IMR-90 (cell line): ENCODE measurements around the gene SLC7A7. TPM values are rescaled to one million over a fixed set of nuclear protein-coding genes. Genes with fewer than 3 reads are reported as not detected.

Experiments used
- ATAC-seq: fragments of 200-7000 bp; cut with Tn5 transposase; 2 replicates; pipeline ENCODE4 v1.9.1; 2020; ENCODE audit warnings: low read depth, mild to moderate bottlenecking, moderate library complexity
- BruUV-seq: library from RNA; stranded (reverse); fragments of 400-500 nt; replicated peaks from 2 replicates; lab custom pipeline; 2021; lab: Mats Ljungman, UMichigan
- CTCF ChIA-PET: fragments of 300-600 bp; formaldehyde crosslinking; extraction: SDS; loops from one replicate; lab custom pipeline; 2021; ENCODE audit warnings: antibody characterized with exemption; lab: Yijun Ruan, JAX
- POLR2A ChIA-PET: fragments of 300-600 bp; sonication (Branson Sonifier 250); formaldehyde crosslinking; loops from one replicate; lab custom pipeline; 2022; ENCODE audit warnings: antibody characterized with exemption; ENCODE audit not compliant: unreplicated experiment; lab: Charles Lee
- DNase-seq: peaks from one replicate; pipeline ENCODE4 v3.0.0; 2013
- H2AFZ ChIP-seq: replicated peaks from 2 replicates; pipeline ENCODE3; 2013; ENCODE audit warnings: low read length, mild to moderate bottlenecking; ENCODE audit not compliant: poor library complexity
- H2AK5ac ChIP-seq: 2 replicates; pipeline ENCODE4 v1.6.1; 2013; ENCODE audit warnings: low read depth, low read length, inconsistent platforms
- H2AK9ac ChIP-seq: replicated peaks from 2 replicates; pipeline ENCODE3; 2013; ENCODE audit warnings: mild to moderate bottlenecking, low read depth, low read length, moderate library complexity; ENCODE audit not compliant: poor library complexity
- H2BK120ac ChIP-seq: 2 replicates; pipeline ENCODE4 v1.6.1; 2013; ENCODE audit warnings: low read depth, low read length, inconsistent platforms
- H2BK15ac ChIP-seq: 3 replicates; pipeline ENCODE4 v1.6.1; 2013; ENCODE audit warnings: low read depth, low read length, inconsistent platforms
- H2BK20ac ChIP-seq: 2 replicates; pipeline ENCODE4 v1.6.1; 2013; ENCODE audit warnings: low read depth, mild to moderate bottlenecking, inconsistent platforms, low read length, moderate library complexity
- H2BK5ac ChIP-seq: 2 replicates; pipeline ENCODE4 v1.6.1; 2013; ENCODE audit warnings: mild to moderate bottlenecking, low read depth, low read length, inconsistent platforms; ENCODE audit not compliant: poor library complexity, severe bottlenecking
- H3K14ac ChIP-seq: replicated peaks from 2 replicates; pipeline ENCODE4 v1.6.1; 2013; ENCODE audit warnings: low read depth, low read length, inconsistent platforms
- H3K18ac ChIP-seq: 2 replicates; pipeline ENCODE4 v1.6.1; 2013; ENCODE audit warnings: low read depth, low read length, control low read depth
- H3K23ac ChIP-seq: 2 replicates; pipeline ENCODE4 v1.6.1; 2013; ENCODE audit warnings: low read depth, low read length, inconsistent platforms
- H3K27ac ChIP-seq: 2 replicates; pipeline ENCODE4 v1.5.1; 2013; ENCODE audit warnings: mild to moderate bottlenecking, control low read depth, low read length; ENCODE audit not compliant: insufficient read depth
- H3K27me3 ChIP-seq: 2 replicates; pipeline ENCODE4 v1.6.1; 2013; ENCODE audit warnings: low read length; ENCODE audit not compliant: control insufficient read depth, insufficient read depth
- H3K36me3 ChIP-seq: 2 replicates; pipeline ENCODE4 v1.6.1; 2013; ENCODE audit warnings: low read length, mixed read lengths; ENCODE audit not compliant: control insufficient read depth, insufficient read depth
- H3K4ac ChIP-seq: 2 replicates; pipeline ENCODE4 v1.6.1; 2013; ENCODE audit warnings: low read depth, low read length, inconsistent platforms
- H3K4me1 ChIP-seq: 2 replicates; pipeline ENCODE4 v1.6.1; 2013; ENCODE audit warnings: low read length, mixed read lengths; ENCODE audit not compliant: control insufficient read depth, insufficient read depth
- H3K4me2 ChIP-seq: 2 replicates; pipeline ENCODE4 v1.6.1; 2013; ENCODE audit warnings: low read depth, mild to moderate bottlenecking, control low read depth, low read length, moderate library complexity
- H3K4me3 ChIP-seq: 2 replicates; pipeline ENCODE4 v1.5.1; 2013; ENCODE audit warnings: low read depth, mild to moderate bottlenecking, control low read depth, low read length, moderate library complexity; ENCODE audit not compliant: insufficient read depth
- H3K56ac ChIP-seq: 2 replicates; pipeline ENCODE4 v1.6.1; 2013; ENCODE audit warnings: low read length, inconsistent platforms; ENCODE audit not compliant: insufficient read depth; ENCODE audit errors: extremely low read depth
- H3K79me1 ChIP-seq, 2 experiments: 2 replicates each; pipeline ENCODE4 v1.6.1; 2013; ENCODE audit warnings: low read length in 2 of 2, inconsistent platforms in 1 of 2, low read depth in 1 of 2
- H3K9ac ChIP-seq: 2 replicates; pipeline ENCODE4 v1.6.1; 2013; ENCODE audit warnings: low read depth, low read length, control low read depth
- H3K9me1 ChIP-seq: 2 replicates; pipeline ENCODE4 v1.6.1; 2013; ENCODE audit warnings: low read length, inconsistent platforms; ENCODE audit not compliant: insufficient read depth
- H3K9me3 ChIP-seq: 2 replicates; pipeline ENCODE4 v1.6.1; 2013; ENCODE audit warnings: low read length; ENCODE audit not compliant: control insufficient read depth, insufficient read depth
- H4K20me1 ChIP-seq: 2 replicates; pipeline ENCODE4 v1.6.1; 2013; ENCODE audit warnings: low read length, inconsistent platforms; ENCODE audit not compliant: insufficient read depth
- H4K5ac ChIP-seq: 2 replicates; pipeline ENCODE4 v1.6.1; 2013; ENCODE audit warnings: mild to moderate bottlenecking, low read depth, low read length, control low read depth
- H4K8ac ChIP-seq, 2 experiments: 2 replicates each; pipeline ENCODE4 v1.6.1; 2013; ENCODE audit warnings: low read depth in 2 of 2, low read length in 2 of 2, control low read depth in 1 of 2, inconsistent platforms in 1 of 2
- H4K91ac ChIP-seq: 2 replicates; pipeline ENCODE4 v1.6.1; 2013; ENCODE audit warnings: low read depth, low read length, inconsistent platforms; ENCODE audit not compliant: insufficient read depth
- BHLHE40 ChIP-seq: fragments of 150-350 bp; IDR thresholded peaks from 2 replicates; pipeline ENCODE4 v1.6.1; 2016; ENCODE audit warnings: mild to moderate bottlenecking, low read depth, low read length
- MAFK ChIP-seq: IDR thresholded peaks from 2 replicates; pipeline ENCODE4 v1.6.1; 2012; ENCODE audit warnings: low read depth, low read length, improper control_type of control experiment
- MAZ ChIP-seq: IDR thresholded peaks from 2 replicates; pipeline ENCODE4 v1.6.1; 2012; ENCODE audit warnings: low read depth, mild to moderate bottlenecking, low read length, improper control_type of control experiment, moderate library complexity, borderline replicate concordance
- MXI1 ChIP-seq: IDR thresholded peaks from 2 replicates; pipeline ENCODE4 v1.6.1; 2012; ENCODE audit warnings: low read depth, mild to moderate bottlenecking, low read length, moderate library complexity, borderline replicate concordance
- RAD21 ChIP-seq: IDR thresholded peaks from 2 replicates; pipeline ENCODE4 v1.6.1; 2012; ENCODE audit warnings: low read length, improper control_type of control experiment
- RFX5 ChIP-seq: IDR thresholded peaks from 2 replicates; pipeline ENCODE4 v1.8.0; 2012; ENCODE audit warnings: low read depth, mild to moderate bottlenecking, low read length, moderate library complexity
- USF2 ChIP-seq: fragments of 150-350 bp; IDR thresholded peaks from 2 replicates; pipeline ENCODE4 v1.6.1; 2017; ENCODE audit warnings: mild to moderate bottlenecking, antibody characterized with exemption, low read length, low read depth
- WGBS, 2 experiments: methylation state at CpG; one replicate each; pipeline versions ENCODE4 v1.1.5 to v1.1.7; 2013; ENCODE audit warnings: missing lambda C conversion rate in 2 of 2; ENCODE audit not compliant: insufficient read length in 1 of 2; ENCODE audit errors: extremely low coverage in 2 of 2; 5-methylcytosine and 5-hydroxymethylcytosine counted together
- dilution Hi-C: fragments of 300-500 bp; cut with HindIII; formaldehyde crosslinking; loops from one replicate; pipeline ENCODE4 v1.14.3; 2018; ENCODE audit warnings: low sequenced_read_pairs; ENCODE audit not compliant: unreplicated experiment
- in situ Hi-C: fragments of 300-500 bp; cut with MboI; formaldehyde crosslinking; loops from 3 replicates; pipeline ENCODE4 v1.14.3; 2019; ENCODE audit warnings: low sequenced_read_pairs, inconsistent platforms, mixed read lengths
- intact Hi-C: fragments of 100-400 bp; cut with micrococcal nuclease; formaldehyde crosslinking; loops from 2 replicates; pipeline ENCODE4 v1.10.0; 2022
- polyA plus RNA-seq, 3 experiments: library from polyadenylated mRNA; depleted of rRNA; stranded (reverse); fragments of >200 nt; gene quantifications; 2 replicates each; pipeline ENCODE4 v1.2.3, GENCODE V29; 2012; ENCODE audit warnings: low replicate concordance in 1 of 3
- total RNA-seq: library from RNA; depleted of rRNA; stranded (reverse); fragments of >200 nt; gene quantifications from 2 replicates; pipeline ENCODE4 v1.2.3, GENCODE V29; 2012

The SLC7A7 gene
- total and polyA plus RNA-seq, 2 of the 4 experiments (the other 2 are of a cell fraction): 1.8 to 2.0 TPM

- H4K5ac ChIP-seq: no peak overlapping the region
- no peak overlapping the region for H3K23ac ChIP-seq
- no peak overlapping the region for H3K4me2 ChIP-seq
- in situ Hi-C loops: no loop called here
- H3K27ac ChIP-seq: no peak overlapping the region
- H4K91ac ChIP-seq: no peak overlapping the region
- no peaks in the 10 kb centered on the region for H3K9me3 ChIP-seq
- no peak overlapping the region for H3K4me3 ChIP-seq
- CTCF ChIA-PET: no interaction called here
- H3K36me3 ChIP-seq: no peaks in the 10 kb centered on the region
- H2AK9ac ChIP-seq: no peak overlapping the region
- no peak for TF ChIP-seq RFX5
- no peak for TF ChIP-seq BHLHE40
- TF ChIP-seq MAFK: no peak
- TF ChIP-seq MXI1: no peak
- TF ChIP-seq MAZ: no peak
- no peak for TF ChIP-seq USF2
- TF ChIP-seq RAD21: no peak
- no peak overlapping the region for H2BK20ac ChIP-seq
- dilution Hi-C loops: no loop called here
- H2BK5ac ChIP-seq: no peak overlapping the region
- 58% methylated on average over 2 of the region's 5 CpGs; no CpG with 5 or more reads in 1 of the 2 experiments for WGBS, 2 experiments
- H2BK120ac ChIP-seq: no peak overlapping the region
- ATAC-seq (no peak), DNase-seq (no peak)
- no TSS peak for BruUV-seq
- no peaks in the 10 kb centered on the region for H3K4me1 ChIP-seq
- no peak overlapping the region for H4K8ac ChIP-seq
- H3K56ac ChIP-seq: no peak overlapping the region
- no peak overlapping the region for H3K14ac ChIP-seq
- no peak overlapping the region for H3K18ac ChIP-seq
- H3K9me1 ChIP-seq: 0 out of 2 replicates have a peak, but pooled peaks cover 3% of the 10 kb centered on the region
- no peaks in the 10 kb centered on the region for H4K20me1 ChIP-seq
- no peaks in the 10 kb centered on the region for H3K79me1 ChIP-seq
- POLR2A ChIA-PET: no interaction called here
- no peak overlapping the region for H2AK5ac ChIP-seq
- H2BK15ac ChIP-seq: no peak overlapping the region
- H3K27me3 ChIP-seq: no peaks in the 10 kb centered on the region
- no peak overlapping the region for H3K9ac ChIP-seq
- intact Hi-C loops: no loop called here
- H3K4ac ChIP-seq: no peak overlapping the region
- H2AFZ ChIP-seq: no peak overlapping the region
These were observed 6.6 kb downstream of the SLC7A7 start for GRCh38 chr14:22808388-22809209.
